ENCODE data around the gene PRKAG1.

Gene PRKAG1

GRCh38 chr12:48970702-48971334, 47.8 kb downstream of the PRKAG1 start:
- TF ChIP-seq REST (IDR thresholded peaks at IDR 0.05; ENCODE audit: insufficient read depth in 1 of 2, low read depth in 2 of 2, low read length in 2 of 2) = no peak
- TF ChIP-seq POLR2AphosphoS5 (IDR thresholded peaks at IDR 0.05; ENCODE audit: low read depth, low read length) = no peak
- TF ChIP-seq SIN3A (IDR thresholded peaks at IDR 0.05; ENCODE audit: borderline replicate concordance, insufficient read depth, low read length) = no peak
- TF ChIP-seq FOXP2 (optimal IDR thresholded peaks at IDR 0.05; ENCODE audit: borderline replicate concordance, extremely low read depth, extremely low read length, insufficient read depth) = no peak
- no peak for TF ChIP-seq TAF1 (IDR thresholded peaks at IDR 0.05; ENCODE audit: borderline replicate concordance, insufficient read depth, low read length)

GRCh38 chr12:48969833-48970701, 48.5 kb downstream of the PRKAG1 start:
- TF ChIP-seq FOXP2 (optimal IDR thresholded peaks at IDR 0.05; ENCODE audit: borderline replicate concordance, extremely low read depth, extremely low read length, insufficient read depth) (no peak), POLR2AphosphoS5 (IDR thresholded peaks at IDR 0.05; ENCODE audit: low read depth, low read length) (no peak), SIN3A (IDR thresholded peaks at IDR 0.05; ENCODE audit: borderline replicate concordance, insufficient read depth, low read length) (no peak), TAF1 (IDR thresholded peaks at IDR 0.05; ENCODE audit: borderline replicate concordance, insufficient read depth, low read length) (no peak)

- TF ChIP-seq POLR2AphosphoS5 (IDR thresholded peaks at IDR 0.05; ENCODE audit: low read depth, low read length) = no peak
- TF ChIP-seq SIN3A (IDR thresholded peaks at IDR 0.05; ENCODE audit: borderline replicate concordance, insufficient read depth, low read length) = no peak
- no peak for TF ChIP-seq FOXP2 (optimal IDR thresholded peaks at IDR 0.05; ENCODE audit: borderline replicate concordance, extremely low read depth, extremely low read length, insufficient read depth)
- no peak for TF ChIP-seq TAF1 (IDR thresholded peaks at IDR 0.05; ENCODE audit: borderline replicate concordance, insufficient read depth, low read length)
- TF ChIP-seq REST (IDR thresholded peaks at IDR 0.05; ENCODE audit: insufficient read depth in 1 of 2, low read depth in 2 of 2, low read length in 2 of 2) = no peak
Observed at GRCh38 chr12:48969160-48969771, 49.3 kb downstream of the PRKAG1 start.

GRCh38 chr12:48968467-48968866, 50.1 kb downstream of the PRKAG1 start:
- no peak for TF ChIP-seq REST (IDR thresholded peaks at IDR 0.05; ENCODE audit: insufficient read depth in 1 of 2, low read depth in 2 of 2, low read length in 2 of 2)
- TF ChIP-seq FOXP2 (optimal IDR thresholded peaks at IDR 0.05; ENCODE audit: borderline replicate concordance, extremely low read depth, extremely low read length, insufficient read depth) = no peak
- no peak for TF ChIP-seq SIN3A (IDR thresholded peaks at IDR 0.05; ENCODE audit: borderline replicate concordance, insufficient read depth, low read length)
- no peak for TF ChIP-seq TAF1 (IDR thresholded peaks at IDR 0.05; ENCODE audit: borderline replicate concordance, insufficient read depth, low read length)
- TF ChIP-seq POLR2AphosphoS5 (IDR thresholded peaks at IDR 0.05; ENCODE audit: low read depth, low read length) = no peak

- TF ChIP-seq FOXP2 (optimal IDR thresholded peaks at IDR 0.05; ENCODE audit: borderline replicate concordance, extremely low read depth, extremely low read length, insufficient read depth) (no peak), POLR2AphosphoS5 (IDR thresholded peaks at IDR 0.05; ENCODE audit: low read depth, low read length) (no peak), REST (IDR thresholded peaks at IDR 0.05; ENCODE audit: insufficient read depth in 1 of 2, low read depth in 2 of 2, low read length in 2 of 2) (no peak), SIN3A (IDR thresholded peaks at IDR 0.05; ENCODE audit: borderline replicate concordance, insufficient read depth, low read length) (no peak)
Observed at GRCh38 chr12:48967991-48968390, 50.6 kb downstream of the PRKAG1 start.
